ENCODE measurements around the gene DLX5.

The DLX5 gene

GRCh38 chr7:96989859-96990317 is 34.7 kb downstream of the DLX5 start:
- no peak for DNase-seq

- no peak for DNase-seq
These were observed 35.3 kb downstream of the DLX5 start for GRCh38 chr7:96989241-96989858.

GRCh38 chr7:96987719-96988118 is 36.9 kb downstream of the DLX5 start:
- DNase-seq = no peak

GRCh38 chr7:96986901-96987300 is 37.7 kb downstream of the DLX5 start:
- no peak for DNase-seq

- DNase-seq = no peak
These were observed 38.6 kb downstream of the DLX5 start for GRCh38 chr7:96985992-96986391.

GRCh38 chr7:96982586-96982985 is 42.0 kb downstream of the DLX5 start:
- no peak for DNase-seq

- no peak for DNase-seq
These were observed 44.9 kb downstream of the DLX5 start for GRCh38 chr7:96979551-96980276.

- no peak for DNase-seq
These were observed 47.2 kb downstream of the DLX5 start for GRCh38 chr7:96977445-96977844.

GRCh38 chr7:96976106-96976505 is 48.5 kb downstream of the DLX5 start:
- DNase-seq = no peak

GRCh38 chr7:96973986-96974385 is 50.6 kb downstream of the DLX5 start:
- DNase-seq = no peak

GRCh38 chr7:96970739-96971138 is 53.9 kb downstream of the DLX5 start:
- DNase-seq = no peak

Measured in GOT3 (cell line).